NCI-H1092 treated with DMSO at 0.1 percent for 48 hours (cell line): ENCODE measurements around the gene BBS5.
"Not testable (repeated sequence)": the region's sequence is repeated elsewhere in the genome, so short reads cannot be mapped to it uniquely, and the experiment has no call there.

Experiments
- DNase-seq: peaks from one replicate; lab custom pipeline; 2025; lab: John Stamatoyannopoulos, UW

Gene BBS5

GRCh38 chr2:169486487-169486886, 7.2 kb downstream of the BBS5 start:
- DNase-seq = no peak

DNA sequence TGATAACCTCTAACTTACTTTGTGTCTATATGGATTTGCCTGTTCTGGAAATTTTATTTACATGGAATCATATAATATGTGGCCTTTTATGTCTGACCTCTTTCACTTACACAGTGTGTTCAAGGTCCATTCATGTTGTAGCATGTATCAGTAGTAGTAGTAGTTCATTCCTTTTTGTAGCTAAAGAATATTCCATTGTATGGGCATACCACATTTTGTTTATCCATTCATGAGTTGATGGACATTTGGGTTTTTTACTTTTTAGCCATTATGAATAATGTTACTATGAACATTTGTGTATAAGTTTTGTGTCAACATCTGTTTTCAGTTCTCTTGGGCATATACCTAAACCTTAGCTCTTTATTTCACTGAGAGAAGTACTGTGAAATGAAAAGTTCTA, 11.5 kb downstream of the BBS5 start:
- no peak for DNase-seq

DNA sequence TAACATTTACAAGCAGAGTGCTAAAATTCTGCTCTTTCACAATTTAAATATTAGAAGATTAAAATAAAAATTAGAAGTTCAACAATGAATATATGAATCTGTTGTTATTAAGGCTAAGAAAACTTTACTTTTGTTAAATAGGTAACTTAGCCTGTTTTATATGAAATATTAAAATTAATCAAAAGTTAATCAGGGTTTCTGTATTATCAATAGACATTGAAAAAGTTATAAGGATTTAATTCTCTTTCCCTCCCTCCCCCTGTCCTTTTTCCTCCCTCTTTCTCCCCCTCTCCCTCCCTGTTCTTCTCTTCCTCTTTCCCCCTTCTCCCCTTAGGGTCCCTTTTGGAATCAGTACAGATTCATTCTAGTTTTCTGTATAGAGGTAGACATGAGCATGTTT, 12.1 kb downstream of the BBS5 start:
- DNase-seq = no peak

GRCh38 chr2:169493360-169493759, 14.1 kb downstream of the BBS5 start:
- no peak for DNase-seq

GRCh38 chr2:169495310-169495928, 16.1 kb downstream of the BBS5 start:
- DNase-seq = no peak

GRCh38 chr2:169504651-169505050, 25.4 kb downstream of the BBS5 start:
- DNase-seq = no peak

- peak; percentile 11 for DNase-seq
Measured at GRCh38 chr2:169507698-169508097, 28.4 kb downstream of the BBS5 start.

DNA sequence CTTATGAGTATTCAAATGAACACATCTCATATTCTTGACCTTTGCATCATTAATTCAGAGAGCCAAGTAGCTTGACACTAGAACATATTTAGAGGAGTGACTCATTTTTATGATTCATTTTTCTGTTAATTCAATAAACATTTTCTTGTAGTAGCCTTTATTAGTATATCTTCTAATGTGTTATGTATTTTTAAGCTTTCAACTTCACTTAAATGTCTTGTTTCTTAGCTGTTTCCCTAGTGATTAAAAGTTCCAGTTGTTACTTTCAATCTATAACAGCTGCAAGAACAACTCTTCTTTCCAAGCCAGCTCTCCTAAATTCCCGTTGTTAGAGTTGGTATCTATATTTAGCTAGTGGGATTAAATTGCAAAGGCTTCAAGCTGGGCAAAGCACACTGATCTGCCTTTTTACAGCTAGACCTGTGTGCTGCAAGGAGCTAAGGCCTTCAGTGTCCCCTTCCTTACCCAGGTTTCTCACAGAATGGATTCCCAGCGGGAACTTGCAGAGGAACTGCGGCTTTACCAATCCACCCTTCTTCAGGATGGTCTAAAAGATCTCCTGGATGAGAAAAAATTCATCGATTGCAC, 30.1 kb downstream of the BBS5 start, which contains the start of gene KLHL41:
Gene KLHL41 (plus strand): TSS at position 405 of the 588 bp plus-strand sequence. CDS start 77 bp downstream, at position 482.
- DNase-seq = no peak

DNA sequence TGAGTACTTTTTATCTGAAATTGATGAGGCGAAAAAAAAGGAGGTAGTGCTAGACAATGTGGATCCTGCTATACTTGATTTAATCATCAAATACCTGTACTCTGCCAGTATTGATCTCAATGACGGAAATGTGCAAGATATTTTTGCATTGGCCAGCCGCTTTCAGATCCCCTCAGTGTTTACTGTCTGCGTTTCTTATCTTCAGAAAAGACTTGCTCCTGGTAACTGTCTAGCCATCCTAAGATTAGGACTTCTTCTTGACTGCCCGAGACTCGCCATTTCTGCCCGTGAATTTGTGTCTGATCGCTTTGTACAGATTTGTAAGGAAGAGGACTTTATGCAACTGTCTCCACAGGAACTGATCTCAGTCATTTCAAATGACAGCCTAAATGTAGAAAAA, 30.7 kb downstream of the BBS5 start:
- DNase-seq = no peak

GRCh38 chr2:169510496-169510895, 31.2 kb downstream of the BBS5 start:
- no peak for DNase-seq

DNA sequence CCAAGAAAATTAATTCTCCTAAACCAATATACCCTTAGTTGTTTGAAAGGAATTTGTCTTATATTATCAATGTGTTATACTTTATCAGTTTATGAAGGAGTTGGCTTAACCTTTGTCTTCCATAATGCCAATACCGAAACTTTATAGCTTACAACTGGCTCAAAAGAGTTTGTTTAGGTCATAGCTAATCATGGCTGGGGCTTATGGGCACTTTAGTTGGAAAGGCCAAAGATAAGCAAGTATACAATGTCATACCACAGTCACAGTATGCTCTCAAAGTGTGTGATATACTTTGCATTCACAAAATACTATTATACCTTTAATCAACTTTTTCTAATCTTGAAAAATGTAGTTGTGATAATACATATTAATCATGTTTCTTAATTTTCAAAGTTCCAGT, 32.5 kb downstream of the BBS5 start:
- no peak for DNase-seq

- DNase-seq = no peak
Measured at GRCh38 chr2:169512525-169512924, 33.2 kb downstream of the BBS5 start.

- no peak for DNase-seq
Measured at GRCh38 chr2:169513094-169513493, 33.8 kb downstream of the BBS5 start.

GRCh38 chr2:169513926-169514325, 34.6 kb downstream of the BBS5 start:
- no peak for DNase-seq

- not testable (repeated sequence) for DNase-seq
Measured at GRCh38 chr2:169514758-169515157, 35.5 kb downstream of the BBS5 start.

GRCh38 chr2:169516488-169516995, 37.2 kb downstream of the BBS5 start:
- not testable (repeated sequence) for DNase-seq

GRCh38 chr2:169520896-169521295, 41.6 kb downstream of the BBS5 start:
- DNase-seq = no peak

DNA sequence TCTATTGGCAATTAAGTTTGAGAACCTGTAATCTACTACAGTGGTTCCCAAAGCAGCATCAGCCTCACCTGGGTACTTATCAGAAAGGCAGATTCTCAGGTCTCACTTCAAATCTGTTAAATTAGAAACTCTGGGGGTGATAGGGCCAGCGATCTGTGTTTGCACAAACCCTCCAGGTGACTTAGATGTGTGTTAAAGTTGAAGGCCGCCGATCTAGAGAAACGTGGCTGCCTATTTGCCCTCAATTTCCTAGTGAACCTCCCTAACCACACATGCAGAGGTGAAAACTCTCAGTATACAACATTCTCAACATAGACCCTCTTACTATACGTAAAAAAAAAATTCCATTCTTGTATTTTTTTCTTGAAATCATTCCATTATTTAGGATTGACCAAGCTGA, 44.4 kb downstream of the BBS5 start:
- no peak for DNase-seq

DNA sequence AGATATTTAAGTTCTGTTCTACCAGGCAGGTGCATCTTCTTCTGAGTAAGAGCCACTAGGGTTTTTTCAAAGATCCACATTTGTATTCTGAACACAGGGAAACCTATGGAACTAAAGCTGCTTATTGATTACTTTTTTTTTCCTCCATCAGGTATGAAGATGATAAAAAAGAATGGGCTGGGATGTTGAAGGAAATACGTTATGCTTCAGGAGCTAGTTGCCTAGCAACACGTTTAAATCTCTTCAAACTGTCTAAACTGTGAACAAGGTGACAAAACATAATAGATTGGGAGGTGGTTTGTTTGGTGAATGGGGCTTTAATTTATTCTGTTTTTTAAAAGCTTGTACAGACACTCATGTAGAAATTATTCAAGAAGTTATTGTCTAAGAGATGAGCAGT, 46.1 kb downstream of the BBS5 start:
- DNase-seq = no peak

DNA sequence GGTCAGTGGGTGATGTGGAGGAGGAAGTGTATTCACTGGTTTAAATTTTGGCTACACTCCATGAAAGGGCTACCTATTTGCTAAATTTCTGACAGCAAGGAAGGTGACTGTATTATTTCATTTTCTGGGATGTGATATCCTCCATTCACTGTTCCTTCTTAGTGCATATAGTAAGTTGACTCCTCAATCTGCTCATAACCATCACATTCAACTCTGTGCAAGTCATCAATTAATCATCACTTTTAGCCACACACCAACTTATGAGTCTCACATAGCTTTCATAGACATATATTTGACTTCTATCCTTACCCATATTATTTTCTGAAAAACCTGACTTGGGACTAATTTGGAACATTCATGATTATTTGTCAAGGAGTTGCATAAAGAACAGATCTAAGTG, 47.2 kb downstream of the BBS5 start:
- DNase-seq = no peak

DNA sequence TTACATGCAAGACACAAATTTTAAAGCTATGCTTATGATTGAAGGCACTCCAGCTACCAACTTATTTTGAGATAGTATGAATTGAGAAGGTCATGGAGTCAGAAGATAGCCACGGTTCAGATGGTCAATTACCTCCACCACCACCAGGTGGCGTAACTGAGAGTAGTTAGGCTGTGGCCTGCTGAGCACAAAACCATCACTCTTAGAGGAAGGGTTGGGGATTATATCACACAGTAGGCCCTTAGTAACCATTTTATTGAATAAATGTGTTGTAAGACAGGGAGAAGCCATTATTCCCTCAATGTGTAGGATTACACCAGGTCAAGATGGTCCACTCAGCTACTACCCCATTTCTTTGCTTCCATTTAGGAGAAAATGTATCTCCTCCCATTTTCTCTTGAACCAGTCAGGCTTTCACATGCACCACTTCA, 49.0 kb downstream of the BBS5 start:
- peak; percentile 14 for DNase-seq

DNA sequence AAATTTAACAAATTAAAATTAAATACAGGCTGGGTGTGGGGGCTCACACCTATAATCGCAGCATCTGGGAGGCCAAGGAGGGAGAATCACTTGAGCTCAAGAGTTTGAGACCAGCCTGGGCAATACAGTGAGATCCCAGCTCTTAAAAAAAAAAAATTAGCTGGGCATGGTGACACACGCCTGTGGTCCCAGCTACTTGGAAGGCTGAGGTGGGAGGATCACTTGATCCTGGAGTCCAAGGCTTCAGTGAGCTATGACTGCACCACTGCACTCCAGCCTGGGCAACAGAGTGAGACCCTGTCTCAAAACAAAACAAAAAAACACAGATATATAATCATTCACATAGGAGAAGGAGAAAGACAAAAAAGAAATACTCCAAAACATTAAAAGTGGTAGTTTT, 60.2 kb downstream of the BBS5 start:
- not testable (repeated sequence) for DNase-seq

GRCh38 chr2:169540146-169540545, 60.9 kb downstream of the BBS5 start:
- no peak for DNase-seq

DNA sequence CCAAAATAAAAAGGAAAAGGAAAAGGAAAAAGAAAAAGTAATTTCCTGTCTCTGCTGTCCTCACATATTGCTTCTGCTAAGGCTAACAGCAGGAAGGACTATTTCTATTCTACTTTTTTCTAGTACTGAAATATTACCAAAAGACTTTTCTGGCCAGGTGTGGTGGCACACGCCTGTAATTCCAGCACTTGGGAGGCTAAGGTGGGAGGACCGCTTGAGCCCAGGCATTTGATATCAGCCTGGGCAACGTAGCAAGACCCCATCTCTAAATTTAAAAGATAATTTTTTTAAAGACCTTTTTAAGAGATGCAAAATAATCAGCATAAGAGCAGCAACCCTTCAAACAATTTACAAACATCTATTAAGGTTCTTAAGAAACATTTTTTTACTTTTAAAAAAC, 63.1 kb downstream of the BBS5 start:
- DNase-seq = no peak
